ENCODE data around the gene SLCO2A1.

Gene SLCO2A1

DNA sequence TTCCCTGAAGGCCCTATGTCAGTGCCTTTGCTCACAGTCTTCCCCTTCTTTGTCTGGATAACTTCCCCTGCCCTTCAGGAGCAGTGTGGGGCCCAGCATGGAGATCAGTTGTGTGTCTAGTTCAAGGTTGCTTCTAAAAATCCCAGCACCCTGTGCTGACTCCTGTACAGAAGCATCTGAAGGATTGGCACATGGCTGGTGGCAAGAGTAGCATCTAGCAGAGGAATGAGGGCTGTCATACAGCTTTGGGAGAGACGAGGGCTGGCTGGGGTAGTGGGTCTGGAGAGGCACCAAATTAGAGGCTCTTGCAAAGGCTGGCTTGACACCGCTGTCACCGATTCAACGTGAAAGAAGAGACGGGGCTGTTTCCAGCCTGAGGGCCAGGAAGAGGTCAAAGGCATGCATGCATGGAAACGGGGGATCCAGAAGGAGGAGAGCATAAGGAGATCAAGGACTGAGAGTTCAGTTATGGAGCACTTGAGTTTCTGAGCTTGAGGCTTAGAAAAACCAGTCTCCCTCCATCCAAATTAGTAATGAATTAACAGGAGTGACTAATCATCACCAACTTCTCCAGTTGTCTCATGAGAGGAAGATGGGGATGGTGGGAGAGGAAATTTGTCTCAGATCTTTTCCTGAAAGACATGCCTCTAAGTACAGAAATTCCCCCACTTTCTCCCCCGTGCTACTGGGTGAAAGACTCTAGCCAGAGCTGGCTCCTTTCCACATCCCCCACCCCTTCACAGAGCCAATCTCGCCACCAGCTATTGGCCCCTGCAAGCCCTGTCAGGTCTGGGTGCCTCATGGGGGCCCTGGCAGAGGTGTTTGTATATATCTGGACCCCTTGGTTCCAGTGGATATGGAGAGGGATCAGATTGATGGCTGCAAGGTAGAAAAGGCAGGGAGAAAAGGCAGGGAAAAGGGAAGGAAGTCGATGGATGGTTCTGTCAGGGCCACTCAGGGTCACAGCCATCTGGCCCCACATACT, 45.9 kb downstream of the SLCO2A1 start:
- no peak for DNase-seq (ENCODE audit: low read depth in 3 of 3, low spot score in 1 of 3)

- no peak for DNase-seq (ENCODE audit: low read depth in 3 of 3, low spot score in 1 of 3)
These were observed 46.6 kb downstream of the SLCO2A1 start for GRCh38 chr3:133983126-133983525.

- DNase-seq (ENCODE audit: low read depth in 3 of 3, low spot score in 1 of 3) = no peak
These were observed 49.2 kb downstream of the SLCO2A1 start for GRCh38 chr3:133980550-133980949.

DNA sequence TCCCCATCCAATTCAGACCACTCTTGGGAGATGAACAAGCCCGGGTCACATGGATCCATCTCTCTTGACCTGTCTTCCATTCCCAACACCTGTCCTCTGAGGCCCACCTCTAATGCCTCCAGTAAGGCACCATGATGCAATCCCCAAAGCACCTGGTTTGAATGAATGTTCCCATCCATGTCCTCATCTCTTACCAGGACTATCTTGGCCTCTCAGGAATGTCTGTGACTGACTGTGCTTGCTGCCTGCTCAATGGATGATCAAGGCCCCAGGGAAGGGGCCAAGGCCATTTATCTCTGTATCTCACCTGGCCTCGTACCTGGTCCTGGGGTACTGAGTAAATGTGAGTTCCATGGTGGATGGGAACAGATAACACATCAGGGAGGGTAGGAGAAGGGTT, 49.7 kb downstream of the SLCO2A1 start:
- no peak for DNase-seq (ENCODE audit: low read depth in 3 of 3, low spot score in 1 of 3)

DNA sequence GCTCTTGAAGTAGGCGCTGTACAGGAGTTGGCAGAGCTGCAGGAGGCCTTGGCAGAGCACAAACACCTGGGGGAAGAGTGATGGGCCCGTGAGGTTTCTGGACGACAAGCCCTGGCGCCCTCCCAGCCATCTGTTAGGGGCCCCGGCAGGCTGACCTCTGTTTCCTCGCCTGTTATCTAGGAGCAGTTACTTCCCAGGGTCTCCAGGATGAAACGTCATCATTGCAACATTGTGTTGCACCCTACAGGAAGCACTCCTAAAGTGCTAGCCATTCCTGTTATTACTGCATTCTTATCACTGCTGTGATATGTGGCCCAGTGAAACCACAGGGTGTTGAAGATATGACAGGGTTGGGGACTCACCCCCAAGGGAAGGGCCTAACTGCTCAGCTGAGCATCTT, 50.2 kb downstream of the SLCO2A1 start:
- DNase-seq (ENCODE audit: low read depth in 3 of 3, low spot score in 1 of 3) = no peak

- DNase-seq (ENCODE audit: low read depth in 3 of 3, low spot score in 1 of 3) = no peak
These were observed 52.2 kb downstream of the SLCO2A1 start for GRCh38 chr3:133977568-133977967.

- DNase-seq (ENCODE audit: low read depth in 3 of 3, low spot score in 1 of 3) = no peak
These were observed 56.3 kb downstream of the SLCO2A1 start for GRCh38 chr3:133973249-133973980.

- no peak for DNase-seq (ENCODE audit: low read depth in 3 of 3, low spot score in 1 of 3)
These were observed 57.6 kb downstream of the SLCO2A1 start for GRCh38 chr3:133972156-133972555.

DNA sequence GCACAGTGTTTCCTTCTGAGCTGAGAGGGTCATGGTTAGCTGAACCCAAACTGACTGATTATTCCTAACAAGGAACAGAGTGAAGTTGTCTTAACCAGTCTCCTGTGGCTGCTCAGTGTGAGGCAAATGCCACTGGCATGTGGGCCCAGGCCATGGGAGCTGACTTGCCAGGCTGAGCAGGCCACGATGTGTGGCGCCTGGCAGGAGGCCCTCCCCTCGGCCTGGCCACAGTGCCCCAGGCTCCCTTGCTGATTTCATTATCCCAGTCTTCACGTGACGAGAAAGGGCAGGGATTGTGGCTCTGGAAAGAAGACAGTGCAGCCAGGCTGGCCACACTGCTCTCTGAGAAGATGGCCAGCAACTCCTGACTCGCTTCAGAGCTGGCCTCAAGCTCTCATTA, 58.8 kb downstream of the SLCO2A1 start:
- no peak for DNase-seq (ENCODE audit: low read depth in 3 of 3, low spot score in 1 of 3)

GRCh38 chr3:133970339-133970738, 59.4 kb downstream of the SLCO2A1 start:
- DNase-seq (ENCODE audit: low read depth in 3 of 3, low spot score in 1 of 3) = no peak

- no peak for DNase-seq (ENCODE audit: low read depth in 3 of 3, low spot score in 1 of 3)
These were observed 61.5 kb downstream of the SLCO2A1 start for GRCh38 chr3:133967992-133968892.

DNA sequence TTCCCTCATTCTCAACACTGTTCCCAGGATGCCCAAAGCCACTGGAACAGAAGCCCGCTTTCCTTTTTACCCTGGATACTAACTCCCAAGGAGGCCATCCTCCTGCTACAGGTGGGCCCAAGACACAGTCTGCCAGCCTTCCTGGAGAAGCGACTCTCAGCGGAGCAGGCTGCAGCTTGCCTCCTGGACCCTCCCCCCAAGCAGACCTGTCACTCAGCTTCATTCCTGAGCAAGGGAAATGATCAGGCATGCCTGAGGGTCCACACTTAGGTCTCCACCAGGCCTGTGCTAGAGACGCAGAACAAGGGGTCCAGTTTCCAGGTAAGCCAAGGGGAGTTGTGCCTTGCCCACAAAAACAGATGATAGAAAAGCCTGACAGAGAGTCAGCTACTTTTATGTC, 62.8 kb downstream of the SLCO2A1 start:
- no peak for DNase-seq (ENCODE audit: low read depth in 3 of 3, low spot score in 1 of 3)

DNA sequence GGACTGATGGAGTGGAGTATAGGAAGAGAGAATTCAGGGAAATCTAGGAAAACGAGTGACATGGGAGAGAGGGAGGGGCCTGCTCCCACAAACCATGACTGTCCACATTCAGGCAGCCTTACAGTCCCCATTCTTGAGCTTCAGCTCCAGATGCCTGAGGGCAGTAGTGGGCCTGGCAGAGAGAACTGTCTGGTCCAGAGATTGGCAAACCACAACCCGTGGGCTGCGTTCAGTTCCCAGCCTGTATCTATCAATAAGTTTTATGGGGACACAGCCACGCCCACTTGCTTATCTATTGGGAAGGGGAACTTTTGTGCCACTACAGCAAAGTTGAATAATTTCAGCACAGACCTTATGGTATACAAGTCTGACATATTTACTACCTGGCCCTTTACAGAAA, 63.8 kb downstream of the SLCO2A1 start:
- DNase-seq (ENCODE audit: low read depth in 3 of 3, low spot score in 1 of 3) = no peak

DNA sequence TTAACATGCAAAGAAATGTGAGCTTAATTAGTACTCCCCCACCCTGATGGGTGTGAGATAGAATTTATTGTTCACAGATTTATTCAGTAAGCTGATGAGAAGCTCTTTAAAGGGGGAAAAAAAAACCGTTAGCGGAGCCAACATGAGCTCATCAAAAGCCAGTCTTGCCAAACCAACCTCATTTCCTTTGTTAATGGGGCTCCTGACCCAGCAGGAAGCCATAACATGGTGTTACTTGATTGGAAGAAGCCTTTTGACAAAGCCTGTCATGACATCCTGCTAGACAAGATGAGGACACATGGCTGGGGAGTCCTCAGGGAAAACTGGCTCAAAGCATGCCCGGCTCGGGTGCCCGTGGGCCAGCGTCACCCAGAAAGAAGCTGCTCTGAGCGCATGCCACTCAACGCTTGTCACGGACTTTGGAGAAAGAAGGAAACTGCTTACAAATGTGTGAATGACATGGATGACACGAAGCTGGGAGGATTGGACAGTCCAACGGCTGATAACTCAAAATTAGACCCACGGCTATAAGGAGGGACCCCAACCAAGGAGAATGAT, 64.6 kb downstream of the SLCO2A1 start:
- DNase-seq (ENCODE audit: low read depth in 3 of 3, low spot score in 1 of 3) = no peak

DNA sequence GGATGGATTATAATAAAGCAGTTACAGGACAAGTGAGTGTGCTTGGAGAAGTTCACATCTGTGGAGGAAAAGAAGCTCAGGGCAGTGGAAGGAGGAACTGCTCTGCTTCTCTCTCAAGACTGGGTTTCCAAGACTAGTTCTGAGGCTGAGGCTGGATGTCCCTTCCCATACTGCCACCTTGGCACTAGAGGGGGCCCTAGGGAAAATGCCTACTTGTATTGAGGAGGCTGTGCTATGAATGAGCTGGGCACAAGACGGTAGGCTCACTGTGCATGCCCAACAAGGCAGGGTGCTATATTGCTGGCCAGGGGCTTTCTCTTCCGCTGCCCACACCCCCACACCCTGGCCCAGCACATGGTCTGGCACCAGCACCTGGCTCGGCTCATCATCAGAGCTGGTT, 65.2 kb downstream of the SLCO2A1 start:
- DNase-seq (ENCODE audit: low read depth in 3 of 3, low spot score in 1 of 3) = no peak

DNA sequence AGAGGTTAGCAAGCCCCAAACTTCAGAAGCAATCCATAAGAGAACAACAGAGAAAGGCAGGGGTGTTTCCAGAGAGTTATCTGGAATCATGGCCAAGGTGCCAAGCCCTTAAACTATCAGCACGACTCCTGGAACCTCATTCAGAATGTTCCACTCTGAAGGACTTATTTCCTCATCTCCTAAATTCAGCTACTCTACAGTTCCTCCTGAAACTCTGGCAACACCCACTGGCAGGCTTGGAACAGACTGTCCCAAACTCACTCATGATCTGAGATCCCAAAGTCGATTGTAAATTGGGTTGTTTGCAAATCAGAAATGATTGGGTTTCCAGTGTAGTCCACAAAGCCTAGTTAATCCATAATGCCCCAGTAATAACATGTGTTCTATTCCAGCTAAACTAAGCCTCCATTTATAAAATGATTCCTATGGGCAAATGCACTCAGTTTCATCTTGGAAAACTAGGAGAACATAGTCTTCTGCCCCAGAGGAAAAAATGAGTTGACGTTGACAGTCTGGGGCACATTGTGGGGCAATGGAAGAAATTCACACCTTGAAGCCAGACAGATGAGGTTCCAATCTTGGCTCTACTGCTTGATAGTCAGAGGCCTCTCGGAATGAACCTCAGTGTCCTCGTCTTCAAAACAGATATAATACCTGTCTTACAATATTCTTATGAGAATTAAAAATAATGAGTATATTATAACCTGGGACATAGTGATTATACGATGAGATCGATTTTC, 65.9 kb downstream of the SLCO2A1 start:
- DNase-seq (ENCODE audit: low read depth in 3 of 3, low spot score in 1 of 3) = no peak

DNA sequence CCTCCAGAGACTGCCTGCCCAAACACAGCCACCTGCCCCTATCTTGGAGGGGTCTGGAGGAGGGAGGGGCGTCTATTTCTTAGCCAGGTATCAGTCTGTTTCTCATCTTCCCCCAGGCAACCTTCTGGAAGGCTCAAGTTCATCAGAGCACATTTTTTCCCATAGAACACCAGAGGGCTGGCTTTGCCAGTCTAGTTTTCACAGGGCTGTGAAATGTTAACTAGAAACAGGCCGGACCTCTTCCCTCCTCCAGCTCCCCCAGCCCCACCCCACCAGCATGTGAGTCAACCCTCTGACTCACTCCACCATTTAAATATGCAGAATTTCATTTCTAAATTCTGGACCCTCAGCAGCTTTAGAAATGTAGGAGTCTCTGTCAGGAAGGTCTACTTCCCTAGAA, 66.9 kb downstream of the SLCO2A1 start:
- DNase-seq (ENCODE audit: low read depth in 3 of 3, low spot score in 1 of 3) = no peak

- no peak for DNase-seq (ENCODE audit: low read depth in 3 of 3, low spot score in 1 of 3)
These were observed 71.5 kb downstream of the SLCO2A1 start for GRCh38 chr3:133958071-133958805.

DNA sequence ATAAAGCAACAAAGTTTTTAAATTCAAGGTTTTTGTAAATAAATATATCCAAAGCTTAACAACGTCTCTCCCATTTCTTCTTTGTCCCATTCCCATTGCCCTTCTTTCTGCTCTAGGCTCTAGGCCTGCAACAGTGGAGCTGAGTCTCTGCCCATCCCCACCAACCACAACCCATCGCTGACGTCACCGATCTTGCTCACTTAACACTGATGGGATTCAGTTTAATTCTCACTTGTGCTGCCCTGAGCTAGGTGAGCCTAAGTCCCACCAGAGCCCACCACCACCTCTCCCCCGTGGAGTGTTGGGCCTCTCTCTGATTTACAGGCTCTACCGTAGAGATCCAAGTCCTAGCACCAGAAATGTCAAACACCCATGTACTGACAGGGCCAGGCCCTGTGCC, 72.7 kb downstream of the SLCO2A1 start:
- DNase-seq (ENCODE audit: low read depth in 3 of 3, low spot score in 1 of 3) = no peak

DNA sequence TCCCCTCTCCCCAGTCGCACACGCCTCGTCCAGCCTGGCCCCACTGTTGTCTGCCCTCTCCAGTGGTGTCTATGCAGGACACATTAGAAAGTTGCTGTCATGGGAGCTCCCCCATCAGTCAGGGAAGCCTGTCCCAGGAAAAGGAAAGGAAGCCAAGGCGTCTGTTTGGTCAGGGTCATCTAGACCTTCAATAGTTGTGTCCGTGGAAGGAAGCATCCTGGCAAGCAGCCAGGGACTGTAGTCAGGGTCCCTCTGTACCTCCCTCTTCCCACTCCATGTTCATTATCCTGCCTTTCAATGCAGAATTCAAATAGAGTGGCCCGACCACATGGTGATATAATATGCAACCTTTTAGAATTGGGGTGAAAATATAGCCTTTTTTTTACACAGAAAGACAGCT, 73.4 kb downstream of the SLCO2A1 start:
- no peak for DNase-seq (ENCODE audit: low read depth in 3 of 3, low spot score in 1 of 3)

All from stimulated activated CD4-positive, alpha-beta T cell treated with anti-CD3 and anti-CD28 coated beads, TNF-alpha, amount 100 ng/mL, for 1 hour (primary cell).